Measurements from ENCODE around the gene MAT2B.

- no peak for TF ChIP-seq POLR2AphosphoS5 (IDR thresholded peaks at IDR 0.05; ENCODE audit: low read depth, low read length)
- no peak for TF ChIP-seq POLR2A (IDR thresholded peaks at IDR 0.05; ENCODE audit: low read depth, low read length)
- no peak for TF ChIP-seq TAF1 (IDR thresholded peaks at IDR 0.05; ENCODE audit: low read depth, low read length)
- no peak for TF ChIP-seq SPI1 (IDR thresholded peaks at IDR 0.05; ENCODE audit: low read depth, low read length)
These were observed 1.3 kb downstream of the MAT2B start for GRCh38 chr5:163506726-163507125.
